Adrenal gland (tissue), 5 donors: Measurements from ENCODE around the gene HDAC11.

Experiments
- CTCF ChIP-seq, 6 experiments: fragments of 450-650 bp in 4 of 6; fragments of 200-600 bp in 2 of 6; sonication (generic) in 1 of 6; IDR thresholded peaks; 1 replicate in 5 of 6; 2 replicates in 1 of 6; pipeline versions ENCODE4 v1.5.1 to v1.8.0; 2016 to 2021; ENCODE audit warnings: antibody characterized with exemption in 6 of 6, mild to moderate bottlenecking in 2 of 6, moderate library complexity in 1 of 6
- POLR2A ChIP-seq, 2 donors: fragments of 450-650 bp; IDR thresholded peaks; one replicate each; pipeline ENCODE4 v1.6.1; 2017; ENCODE audit warnings: antibody characterized with exemption in 2 of 2, mild to moderate bottlenecking in 2 of 2, moderate library complexity in 1 of 2
- donor health status: DM: no; HTN: no; CAD: no.

GRCh38 chr3:13482106-13482690, 2.1 kb downstream of the HDAC11 start:
- TF ChIP-seq CTCF (IDR thresholded peaks at IDR 0.05), result no peak
- TF ChIP-seq POLR2A (IDR thresholded peaks at IDR 0.05), result no peak
